ENCODE results near the gene STAG3. TPM values are rescaled to one million over a fixed set of nuclear protein-coding genes. Genes with fewer than 3 reads are reported as not detected.

Gene STAG3
- total RNA-seq, 1 experiment from 2014 or later, result 1.7 TPM

Small RNAs within 50 kb of the gene (microRNA-seq; reads per million reads assigned to microRNA genes)
- not detected for gene MIR4658 (ENCODE audit: unreplicated experiment)

Other genes with a start within 250 kb of the STAG3 start
- gene GJC3, start 248.3 kb upstream of the STAG3 start, total RNA-seq (2021; ENCODE audit: unreplicated experiment), result not detected
- 0.49 TPM for gene AZGP1, start 201.9 kb upstream of the STAG3 start, total RNA-seq (2021; ENCODE audit: unreplicated experiment)
- 55.5 TPM for gene ZKSCAN1, start 162.3 kb upstream of the STAG3 start, total RNA-seq (2021; ENCODE audit: unreplicated experiment)
- gene ZSCAN21, start 128.1 kb upstream of the STAG3 start, total RNA-seq (2021; ENCODE audit: unreplicated experiment), result 13.4 TPM
- gene ZNF3, start 96.2 kb upstream of the STAG3 start, total RNA-seq (2021; ENCODE audit: unreplicated experiment), result 32.9 TPM
- gene COPS6, start 88.9 kb upstream of the STAG3 start, total RNA-seq (2021; ENCODE audit: unreplicated experiment), result 182 TPM
- gene MCM7, start 76.5 kb upstream of the STAG3 start, total RNA-seq (2021; ENCODE audit: unreplicated experiment), result 258 TPM
- gene AP4M1, start 76.3 kb upstream of the STAG3 start, total RNA-seq (2021; ENCODE audit: unreplicated experiment), result 42.6 TPM
- 92.3 TPM for gene TAF6, start 58.6 kb upstream of the STAG3 start, total RNA-seq (2021; ENCODE audit: unreplicated experiment)
- 12.6 TPM for gene CNPY4, start 58.3 kb upstream of the STAG3 start, total RNA-seq (2021; ENCODE audit: unreplicated experiment)
- 5.2 TPM for gene MBLAC1, start 51.0 kb upstream of the STAG3 start, total RNA-seq (2021; ENCODE audit: unreplicated experiment)
- 224 TPM for gene LAMTOR4, start 29.0 kb upstream of the STAG3 start, total RNA-seq (2021; ENCODE audit: unreplicated experiment)
- gene TRAPPC14, start 19.2 kb upstream of the STAG3 start, total RNA-seq (2021; ENCODE audit: unreplicated experiment), result 33.2 TPM
- 0.98 TPM for gene GAL3ST4, start 9.3 kb upstream of the STAG3 start, total RNA-seq (2021; ENCODE audit: unreplicated experiment)
- 7.9 TPM for gene GPC2, start 537 bp upstream of the STAG3 start, total RNA-seq (2021; ENCODE audit: unreplicated experiment)
- not detected for gene PVRIG, start 42.0 kb downstream of the STAG3 start, total RNA-seq (2021; ENCODE audit: unreplicated experiment)
- not detected for gene SPDYE3, start 129.8 kb downstream of the STAG3 start, total RNA-seq (2021; ENCODE audit: unreplicated experiment)
- 73.2 TPM for gene PILRB, start 180.2 kb downstream of the STAG3 start, total RNA-seq (2021; ENCODE audit: unreplicated experiment)
- 4.8 TPM for gene PILRA, start 195.6 kb downstream of the STAG3 start, total RNA-seq (2021; ENCODE audit: unreplicated experiment)

All from Panc1 (cell line).